Left ventricle myocardium inferior (tissue), 1 donor: ENCODE data around the gene CREB5. TPM values are rescaled to one million over a fixed set of nuclear protein-coding genes. Genes with fewer than 3 reads are reported as not detected.

Source experiments
- DNase-seq: peaks from one replicate; pipeline ENCODE4 v3.0.0-alpha.2; 2020
- H3K27ac ChIP-seq: fragments of 200-600 bp; replicated peaks from 2 replicates; pipeline ENCODE4 v1.8.0; 2021
- H3K27me3 ChIP-seq: fragments of 200-600 bp; 2 replicates; pipeline ENCODE4 v1.8.0; 2021; ENCODE audit warnings: low read depth
- H3K36me3 ChIP-seq: fragments of 200-600 bp; 2 replicates; pipeline ENCODE4 v1.8.0; 2021
- H3K4me1 ChIP-seq: fragments of 200-600 bp; 2 replicates; pipeline ENCODE4 v1.8.0; 2021
- H3K4me3 ChIP-seq: fragments of 200-600 bp; 2 replicates; pipeline ENCODE4 v1.8.0; 2021; ENCODE audit warnings: mild to moderate bottlenecking, moderate library complexity
- H3K9me3 ChIP-seq: fragments of 200-600 bp; replicated peaks from 2 replicates; pipeline ENCODE4 v1.8.0; 2021
- CTCF ChIP-seq: fragments of 200-600 bp; IDR thresholded peaks from 2 replicates; pipeline ENCODE4 v1.8.0; 2021; ENCODE audit warnings: antibody characterized with exemption, mild to moderate bottlenecking, borderline replicate concordance
- intact Hi-C: fragments of 100-400 bp; cut with micrococcal nuclease; formaldehyde crosslinking; loops from one replicate; pipeline ENCODE4 v1.11.0; 2022
- total RNA-seq: library from RNA; stranded (reverse); fragmentation: NEBNext Ultra II Directional; extraction: Animal tissue kit (Norgen Biotek cat#: 25700); gene quantifications from one replicate; pipeline ENCODE4 v1.2.1, GENCODE V29; 2021
- donor health status: DM: no; HTN: yes; CAD: no; lungs with severe emphysema.

CREB5 gene
- total RNA-seq, 1 donor from 2014 or later = 9.8 TPM

- Histone ChIP-seq H3K36me3 (no peaks in the 10 kb centered on the region), H3K4me3 (no peak overlapping the region), H3K27ac (no peak overlapping the region), H3K9me3 (no peaks in the 10 kb centered on the region), H3K4me1 (peaks cover 5% of the 10 kb centered on the region), H3K27me3 (no peaks in the 10 kb centered on the region)
- no peak for TF ChIP-seq CTCF
- DNase-seq = no peak
- intact Hi-C loops = no loop called here
Observed at GRCh38 chr7:28768577-28769147, 356.3 kb downstream of the CREB5 start.

- H3K4me1 ChIP-seq = peaks cover 5% of the 10 kb centered on the region
- intact Hi-C loops = no loop called here
- no peak for DNase-seq
- no peak overlapping the region for H3K4me3 ChIP-seq
- no peaks in the 10 kb centered on the region for H3K36me3 ChIP-seq
- no peaks in the 10 kb centered on the region for H3K27me3 ChIP-seq
- H3K9me3 ChIP-seq = peaks cover 4% of the 10 kb centered on the region
- peak overlapping the region; percentile 1 for H3K27ac ChIP-seq
- no peak for TF ChIP-seq CTCF
Observed at GRCh38 chr7:28771906-28772622, 359.7 kb downstream of the CREB5 start.

GRCh38 chr7:28773423-28774145, 361.3 kb downstream of the CREB5 start:
- Histone ChIP-seq H3K4me3 (no peak overlapping the region), H3K27ac (peak overlapping the region; percentile 25), H3K36me3 (no peaks in the 10 kb centered on the region), H3K4me1 (peaks cover 5% of the 10 kb centered on the region), H3K9me3 (peaks cover 4% of the 10 kb centered on the region), H3K27me3 (no peaks in the 10 kb centered on the region)
- no peak for TF ChIP-seq CTCF
- intact Hi-C loops = no loop called here
- DNase-seq = no peak

- H3K27ac ChIP-seq = peak overlapping the region; percentile 25
- no peak overlapping the region for H3K4me3 ChIP-seq
- no peak for TF ChIP-seq CTCF
- DNase-seq = no peak
- intact Hi-C loops = no loop called here
- peaks cover 5% of the 10 kb centered on the region for H3K4me1 ChIP-seq
- no peaks in the 10 kb centered on the region for H3K36me3 ChIP-seq
- peaks cover 4% of the 10 kb centered on the region for H3K9me3 ChIP-seq
- H3K27me3 ChIP-seq = no peaks in the 10 kb centered on the region
Observed at GRCh38 chr7:28774261-28774988, 362.1 kb downstream of the CREB5 start.

GRCh38 chr7:28776463-28777157, 364.3 kb downstream of the CREB5 start:
- TF ChIP-seq CTCF = no peak
- Histone ChIP-seq H3K4me3 (no peak overlapping the region), H3K4me1 (peaks cover 8% of the 10 kb centered on the region), H3K27ac (no peak overlapping the region), H3K36me3 (no peaks in the 10 kb centered on the region), H3K27me3 (no peaks in the 10 kb centered on the region), H3K9me3 (peaks cover 4% of the 10 kb centered on the region)
- intact Hi-C loops = no loop called here
- no peak for DNase-seq
